Retinal pigment epithelial cell (primary cell): ENCODE data around the gene SS18L1.

Source experiments
- DNase-seq: peaks from one replicate; pipeline ENCODE4 v3.0.0-alpha.2; 2010; ENCODE audit warnings: low read depth
- H3K4me3 ChIP-seq: 2 replicates; pipeline ENCODE4 v1.5.1; 2011; ENCODE audit warnings: mild to moderate bottlenecking, low read length, control low read depth, moderate library complexity
- TF ChIP-seq, protein P1 (sequence below): conservative IDR thresholded peaks from 2 replicates; pipeline ENCODE4 v1.5.1; 2011; ENCODE audit warnings: low read depth, low read length, control low read depth, inconsistent platforms

The SS18L1 gene

GRCh38 chr20:62117362-62117646 lies 26.3 kb upstream of the SS18L1 start:
- H3K4me3 ChIP-seq = no peak overlapping the region
- TF ChIP-seq, protein P1, sequence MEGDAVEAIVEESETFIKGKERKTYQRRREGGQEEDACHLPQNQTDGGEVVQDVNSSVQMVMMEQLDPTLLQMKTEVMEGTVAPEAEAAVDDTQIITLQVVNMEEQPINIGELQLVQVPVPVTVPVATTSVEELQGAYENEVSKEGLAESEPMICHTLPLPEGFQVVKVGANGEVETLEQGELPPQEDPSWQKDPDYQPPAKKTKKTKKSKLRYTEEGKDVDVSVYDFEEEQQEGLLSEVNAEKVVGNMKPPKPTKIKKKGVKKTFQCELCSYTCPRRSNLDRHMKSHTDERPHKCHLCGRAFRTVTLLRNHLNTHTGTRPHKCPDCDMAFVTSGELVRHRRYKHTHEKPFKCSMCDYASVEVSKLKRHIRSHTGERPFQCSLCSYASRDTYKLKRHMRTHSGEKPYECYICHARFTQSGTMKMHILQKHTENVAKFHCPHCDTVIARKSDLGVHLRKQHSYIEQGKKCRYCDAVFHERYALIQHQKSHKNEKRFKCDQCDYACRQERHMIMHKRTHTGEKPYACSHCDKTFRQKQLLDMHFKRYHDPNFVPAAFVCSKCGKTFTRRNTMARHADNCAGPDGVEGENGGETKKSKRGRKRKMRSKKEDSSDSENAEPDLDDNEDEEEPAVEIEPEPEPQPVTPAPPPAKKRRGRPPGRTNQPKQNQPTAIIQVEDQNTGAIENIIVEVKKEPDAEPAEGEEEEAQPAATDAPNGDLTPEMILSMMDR = no peak
- no peak for DNase-seq

DNA sequence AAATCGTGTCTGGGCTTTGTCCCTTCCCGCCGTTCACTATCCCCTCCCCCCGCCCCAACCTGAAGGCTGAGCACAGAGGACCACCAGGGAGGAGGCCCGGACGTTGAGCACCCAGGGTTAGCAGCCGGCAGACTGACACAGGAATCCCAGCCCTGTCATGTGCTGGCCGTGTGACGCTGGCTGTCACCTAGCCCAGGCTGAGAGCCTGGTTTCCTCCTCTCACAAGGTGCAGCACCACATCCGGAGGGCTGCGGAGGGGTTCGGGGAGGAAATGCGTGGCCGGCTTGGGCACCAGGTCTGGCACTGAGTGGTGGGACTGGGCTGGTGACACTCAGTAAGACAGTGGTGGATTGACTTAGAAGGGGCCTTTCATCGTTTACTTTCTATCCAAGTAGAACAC lies 25.9 kb upstream of the SS18L1 start:
- DNase-seq = no peak
- no peak overlapping the region for H3K4me3 ChIP-seq
- TF ChIP-seq, protein P1 = no peak

- H3K4me3 ChIP-seq = no peak overlapping the region
- TF ChIP-seq, protein P1 = no peak
- no peak for DNase-seq
These were observed 25.2 kb upstream of the SS18L1 start for GRCh38 chr20:62118113-62119043.

DNA sequence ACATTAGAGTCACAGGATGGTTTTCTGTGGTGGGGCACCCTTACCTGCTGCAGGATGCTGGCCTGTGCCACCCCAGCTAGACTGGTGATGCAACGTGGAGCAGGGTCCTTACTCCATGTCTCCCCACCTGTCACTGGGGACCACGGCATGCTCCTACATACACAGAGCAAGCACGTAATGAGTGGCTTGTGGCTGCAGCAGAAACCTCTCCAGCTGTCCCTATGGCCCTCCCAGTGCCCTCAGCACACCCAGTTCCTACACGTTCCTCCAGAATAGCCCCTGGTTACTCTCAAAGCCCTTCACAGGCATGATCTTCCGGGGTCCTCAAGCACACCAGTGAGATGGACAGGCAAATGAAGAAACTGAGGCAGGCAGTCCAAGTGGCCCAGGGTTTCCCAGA lies 24.5 kb upstream of the SS18L1 start:
- H3K4me3 ChIP-seq = no peak overlapping the region
- TF ChIP-seq, protein P1 = no peak
- DNase-seq = no peak

- TF ChIP-seq, protein P1 = no peak
- DNase-seq = no peak
These were observed 23.8 kb upstream of the SS18L1 start for GRCh38 chr20:62119591-62120364.

GRCh38 chr20:62120365-62120762 lies 23.2 kb upstream of the SS18L1 start:
- TF ChIP-seq, protein P1 = no peak
- DNase-seq = no peak
- no peak overlapping the region for H3K4me3 ChIP-seq

More at GRCh38 chr20:62119591-62120364, 23.8 kb upstream of the SS18L1 start:
- H3K4me3 ChIP-seq = no peak overlapping the region
